HG03196 (cell line): ENCODE measurements around the gene PLA2G4D.

Experiments used
- ATAC-seq: cut with Tn5 transposase; IDR thresholded peaks from one replicate; pipeline ENCODE4 v1.9.1; 2021; ENCODE audit not compliant: unreplicated experiment

PLA2G4D gene

GRCh38 chr15:42058791-42059190 is 35.6 kb downstream of the PLA2G4D start:
- ATAC-seq, result no peak

- ATAC-seq, result no peak
Observed at GRCh38 chr15:42057799-42058646, 36.3 kb downstream of the PLA2G4D start.

GRCh38 chr15:42056934-42057798 is 37.2 kb downstream of the PLA2G4D start:
- no peak for ATAC-seq

- no peak for ATAC-seq
Observed at GRCh38 chr15:42053914-42054313, 40.4 kb downstream of the PLA2G4D start.

- ATAC-seq, result no peak
Observed at GRCh38 chr15:42053010-42053409, 41.4 kb downstream of the PLA2G4D start.

DNA sequence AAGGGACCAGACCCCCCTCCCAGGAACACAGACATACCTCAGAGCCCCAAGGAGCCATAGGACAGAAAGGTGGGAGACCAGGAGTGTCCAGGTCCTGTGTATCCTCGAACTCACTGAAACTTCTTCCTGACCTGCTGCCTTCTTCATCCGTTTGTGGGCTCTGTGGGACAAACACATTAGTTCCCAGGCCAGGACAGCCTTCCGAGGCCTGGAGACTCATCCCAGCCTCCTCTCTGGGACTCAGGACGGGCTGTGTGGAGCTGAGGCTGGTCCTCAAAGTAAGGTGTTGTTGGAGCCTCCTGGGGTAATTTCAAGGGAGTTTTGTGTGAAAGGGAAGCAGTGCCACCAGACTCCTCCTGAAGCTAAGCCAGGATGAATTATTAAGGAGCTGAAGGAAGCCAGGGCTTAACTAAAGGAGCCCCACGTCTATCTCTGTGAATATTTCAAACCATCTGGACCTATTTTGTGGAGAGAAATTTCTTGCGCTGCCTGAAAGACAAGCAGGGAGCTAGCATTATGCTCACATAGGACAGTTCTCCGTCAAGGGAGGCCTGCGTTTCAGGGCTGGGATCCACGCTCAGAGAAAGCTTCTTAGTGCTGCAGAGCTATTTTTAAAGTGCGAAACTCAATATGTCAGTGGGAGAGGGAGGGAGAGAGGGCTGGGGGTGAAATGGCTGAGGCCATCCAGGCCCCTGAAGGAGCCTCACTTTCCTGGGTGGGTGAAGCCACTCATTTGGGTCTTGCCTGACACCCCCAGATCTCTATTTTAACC is 43.7 kb downstream of the PLA2G4D start:
- ATAC-seq, result no peak

- ATAC-seq, result no peak
Observed at GRCh38 chr15:42048821-42049200, 45.6 kb downstream of the PLA2G4D start.

- no peak for ATAC-seq
Observed at GRCh38 chr15:42048080-42048820, 46.1 kb downstream of the PLA2G4D start.

DNA sequence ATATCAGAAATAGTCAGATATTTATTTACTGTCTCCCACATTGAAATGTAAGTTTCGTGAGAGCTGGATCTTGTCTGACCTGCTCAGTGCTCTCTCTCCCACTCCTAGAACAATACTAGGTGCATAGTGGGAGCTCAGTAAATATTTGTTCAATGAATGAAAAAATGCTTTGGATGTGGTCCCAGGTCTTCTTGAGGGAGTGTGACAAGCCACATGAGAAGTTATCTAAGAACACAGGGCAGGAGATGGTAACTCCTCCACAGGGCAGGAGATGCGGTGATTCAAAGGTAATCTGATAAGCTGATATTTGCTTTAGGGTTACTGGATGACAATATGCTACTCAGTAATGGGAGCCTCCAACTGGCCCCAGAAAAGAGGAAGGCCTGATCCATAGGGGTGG is 47.8 kb downstream of the PLA2G4D start:
- ATAC-seq, result no peak

DNA sequence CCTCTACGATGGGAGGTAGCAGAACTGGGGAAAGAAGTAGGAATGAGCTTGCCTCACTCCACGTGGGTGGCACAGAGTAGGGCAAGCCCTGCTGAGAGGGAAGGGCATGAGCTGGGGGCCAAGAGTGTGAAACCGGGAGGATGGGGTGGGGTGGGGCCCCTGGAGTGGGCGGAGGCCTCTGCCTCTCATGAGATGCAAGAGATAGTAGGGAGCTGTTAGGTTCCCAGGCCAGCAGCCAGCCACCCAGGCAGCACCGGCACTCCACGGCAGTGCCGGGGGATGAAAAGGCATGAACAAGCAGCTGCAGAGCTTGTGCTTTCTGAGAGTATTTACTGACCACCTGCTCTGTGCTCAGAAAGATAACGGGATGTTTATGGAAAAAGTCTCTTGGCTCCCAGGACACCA is 49.1 kb downstream of the PLA2G4D start:
- ATAC-seq, result no peak

GRCh38 chr15:42042602-42043400 is 51.6 kb downstream of the PLA2G4D start:
- no peak for ATAC-seq

DNA sequence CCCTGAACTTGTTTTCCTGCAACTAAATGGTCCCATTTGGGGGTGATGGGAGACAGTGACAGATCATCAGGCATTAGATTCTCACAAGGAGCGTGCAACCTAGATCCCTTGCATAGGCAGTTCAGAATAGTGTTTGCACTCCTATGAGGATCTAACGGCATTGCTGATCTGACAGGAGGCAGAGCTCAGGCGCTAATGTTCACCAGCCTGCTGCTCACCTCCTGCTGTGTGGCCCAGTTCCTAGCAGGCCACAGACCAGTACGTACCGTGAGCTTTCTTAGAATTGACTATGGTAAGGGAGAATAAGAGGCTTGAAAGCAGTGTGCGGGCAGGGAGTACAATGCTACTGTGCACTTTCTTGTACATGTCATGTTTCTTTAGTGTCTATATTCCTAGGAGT is 56.0 kb downstream of the PLA2G4D start:
- ATAC-seq, result no peak

DNA sequence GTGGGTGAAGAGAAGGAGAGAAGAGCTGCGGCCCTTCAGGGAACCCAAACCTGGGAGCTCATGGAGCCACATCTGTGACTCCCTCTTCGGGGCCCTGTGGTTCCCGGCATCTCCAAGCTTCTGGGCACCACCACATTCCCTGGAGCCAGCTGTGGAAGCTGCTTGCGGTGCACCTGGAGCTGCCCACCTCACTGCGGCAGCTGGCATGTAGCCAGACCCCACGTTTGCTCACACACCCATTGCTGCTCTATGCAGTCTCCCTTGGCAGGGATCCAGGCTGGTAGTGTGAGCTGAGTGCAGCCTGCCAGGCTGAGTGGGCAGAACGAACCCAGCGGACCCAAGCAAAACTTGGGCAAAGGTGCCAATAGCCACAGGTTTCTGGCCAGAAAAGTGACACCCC is 56.7 kb downstream of the PLA2G4D start:
- ATAC-seq, result no peak

DNA sequence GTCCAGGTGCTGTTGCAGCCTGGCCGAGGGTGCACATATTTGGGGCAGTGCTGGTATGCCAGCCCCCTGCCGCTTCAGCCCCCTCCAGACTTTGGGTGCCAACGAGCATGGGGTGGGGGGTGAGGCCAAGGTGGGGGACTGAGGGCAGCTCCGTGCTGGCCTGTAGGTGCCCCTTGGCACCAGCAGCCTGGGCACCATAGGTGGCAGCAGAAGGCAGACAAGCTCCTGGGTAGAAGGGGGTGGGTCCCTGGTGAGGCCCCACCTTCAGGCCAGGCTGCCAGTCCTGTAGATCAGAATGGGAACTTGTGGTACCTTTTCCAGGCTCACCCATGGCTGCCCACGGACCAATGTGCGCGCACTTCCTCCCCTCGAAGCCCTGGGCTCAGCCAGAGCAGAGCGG is 57.4 kb downstream of the PLA2G4D start:
- ATAC-seq, result no peak

DNA sequence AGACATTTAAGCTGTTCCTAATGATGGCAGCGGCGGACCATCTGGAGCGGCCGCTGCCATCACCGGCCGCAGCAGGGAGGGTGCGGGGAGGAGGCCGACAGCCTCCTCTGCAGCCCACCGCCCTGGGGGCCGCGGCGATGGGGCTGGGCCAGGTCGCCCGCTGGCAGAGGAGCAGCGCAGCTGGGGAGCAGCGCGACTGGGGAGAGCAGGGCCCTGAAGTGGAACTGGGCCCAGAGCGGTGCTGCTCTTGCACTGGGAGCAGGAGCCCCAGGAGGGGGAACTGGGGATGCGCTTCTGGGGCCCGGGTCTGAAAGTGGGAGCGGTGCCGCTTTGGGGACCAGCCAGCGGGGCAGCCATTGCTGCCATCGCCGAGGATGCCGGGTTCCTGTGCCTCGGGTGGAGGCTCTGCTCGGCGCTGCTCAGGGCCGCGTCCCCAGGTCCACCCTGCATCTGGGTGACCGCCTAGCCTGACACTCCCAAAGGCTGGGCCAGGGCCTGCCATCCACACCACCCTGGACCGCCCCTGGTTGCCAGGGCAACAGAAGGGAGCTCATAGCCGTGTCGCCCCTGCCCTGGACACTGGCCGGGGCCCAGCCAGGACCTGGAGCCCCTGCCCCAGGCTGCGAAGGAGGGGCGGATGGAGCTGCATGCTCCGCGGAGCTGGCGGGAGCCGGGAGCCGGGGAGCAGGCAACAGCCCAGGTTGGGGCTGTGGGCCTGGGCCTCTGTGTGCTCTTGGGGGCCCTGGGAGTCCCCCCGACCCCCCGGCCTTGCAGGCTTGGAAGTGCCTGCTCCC is 58.1 kb downstream of the PLA2G4D start:
- ATAC-seq, result no peak

DNA sequence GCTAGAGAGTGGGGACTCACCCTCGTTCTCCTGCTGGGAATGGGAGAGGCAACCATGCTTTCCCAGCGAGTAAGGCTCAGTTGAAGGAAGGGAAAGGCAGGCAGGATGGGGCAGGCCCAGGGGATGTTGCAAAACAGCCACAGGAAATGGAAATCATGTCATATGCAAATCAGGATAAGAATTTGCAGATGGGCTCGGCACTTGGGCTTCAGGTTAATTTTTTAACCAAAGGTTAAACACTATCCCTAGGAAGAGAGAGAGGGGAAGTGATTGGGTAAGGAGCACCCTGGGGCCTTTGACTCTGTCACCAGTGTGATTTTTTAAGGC is 59.0 kb downstream of the PLA2G4D start:
- ATAC-seq, result peak; percentile 48

DNA sequence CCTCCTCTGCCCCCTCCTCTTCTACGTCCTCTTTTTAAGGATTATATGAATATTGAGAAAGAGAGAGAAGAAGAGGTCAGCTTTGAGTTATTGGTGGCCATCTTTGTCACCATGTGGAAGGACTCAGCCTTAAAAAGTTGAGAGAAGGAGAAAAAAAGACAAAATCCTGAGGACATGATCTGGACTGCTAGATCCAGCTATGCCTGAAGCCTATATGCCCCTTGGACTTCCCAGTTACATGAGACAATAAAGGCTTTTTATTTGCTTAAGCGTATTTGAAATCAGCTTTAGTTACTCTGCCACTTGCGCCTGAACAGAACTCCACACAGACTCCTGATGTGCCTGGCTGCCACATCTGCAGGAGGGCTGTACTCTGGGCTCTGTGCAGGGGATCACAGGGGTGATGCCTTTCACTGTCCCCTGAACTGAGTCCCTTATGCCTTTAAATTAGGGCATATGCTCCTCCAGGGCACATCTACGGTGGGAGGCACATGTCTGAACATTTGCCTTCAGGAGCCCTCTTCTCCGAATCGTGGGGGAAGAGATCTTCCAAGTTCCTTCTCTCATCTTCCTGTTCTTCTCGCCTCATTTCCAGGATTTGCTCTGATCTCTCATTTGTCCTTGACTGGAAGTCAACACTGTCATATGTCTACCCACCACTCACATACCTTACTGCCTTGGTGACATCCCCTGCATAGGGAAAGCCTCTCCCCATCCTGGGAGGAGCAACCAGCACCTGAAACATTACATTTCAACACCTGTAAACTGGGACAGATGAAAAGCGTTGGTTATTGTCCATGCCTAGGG is 59.5 kb downstream of the PLA2G4D start:
- ATAC-seq, result peak; percentile 1

GRCh38 chr15:42033214-42033873 is 61.0 kb downstream of the PLA2G4D start:
- no peak for ATAC-seq
